Stimulated activated CD8-positive, alpha-beta memory T cell treated with anti-CD3 and anti-CD28 coated beads, Interleukin-2, amount 100 ng/mL, for 1 hour (primary cell): ENCODE measurements around the gene ZNF695.

Experiments
- DNase-seq, 2 donors: peaks; one replicate each; pipeline ENCODE4 v3.0.0-alpha.2; 2020; ENCODE audit warnings: low read depth in 2 of 2

ZNF695 gene

GRCh38 chr1:246959944-246960693, 47.7 kb downstream of the ZNF695 start:
- DNase-seq: no peak

DNA sequence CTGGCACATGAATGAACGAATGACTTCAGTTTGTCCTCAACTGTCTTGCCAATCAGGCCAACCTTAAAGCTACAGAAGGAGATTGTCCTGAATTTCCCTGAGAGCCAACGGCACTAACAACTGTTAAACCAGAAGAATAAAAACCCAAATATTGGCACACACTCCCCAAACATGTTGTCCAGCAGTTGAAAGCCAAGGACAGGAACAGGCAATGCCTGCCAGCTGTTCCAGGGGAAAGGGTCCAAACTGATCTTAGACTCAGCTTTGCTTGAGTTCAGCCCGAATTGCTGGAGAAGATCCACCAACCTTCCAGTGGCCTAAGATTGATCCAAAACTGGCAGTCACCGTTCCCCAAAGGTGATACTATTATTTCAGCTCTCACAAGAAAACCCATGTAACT, 53.7 kb downstream of the ZNF695 start:
- DNase-seq: no peak

DNA sequence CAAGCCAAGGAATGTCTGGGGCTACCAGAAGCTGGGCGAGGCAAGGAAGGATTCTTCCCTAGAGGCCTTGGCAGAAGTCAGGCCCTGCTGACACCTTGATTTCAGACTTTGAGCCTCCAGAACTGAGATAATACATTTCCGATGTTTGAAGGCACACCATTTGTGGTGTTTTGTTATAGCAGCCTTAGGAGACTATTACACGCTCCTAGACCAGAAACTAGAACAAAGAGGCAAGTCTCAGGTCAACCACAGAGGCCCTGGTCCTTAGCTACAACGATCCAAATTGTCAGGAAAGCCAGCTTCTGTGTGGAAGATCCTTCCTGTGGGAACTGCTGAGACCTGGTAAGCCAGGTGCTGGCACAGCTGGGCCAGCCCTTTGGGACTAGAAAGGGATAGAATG, 56.4 kb downstream of the ZNF695 start:
- no peak for DNase-seq

GRCh38 chr1:246949956-246950355, 57.9 kb downstream of the ZNF695 start:
- no peak for DNase-seq

- no peak for DNase-seq
Measured at GRCh38 chr1:246947255-246947654, 60.6 kb downstream of the ZNF695 start.

GRCh38 chr1:246946366-246946765, 61.5 kb downstream of the ZNF695 start:
- DNase-seq: no peak
